Psoas muscle (tissue), 8 donors: ENCODE results near the gene TYMS. TPM values are rescaled to one million over a fixed set of nuclear protein-coding genes. Genes with fewer than 3 reads are reported as not detected.

Source experiments
- ATAC-seq, 4 donors: fragments of 200-7000 bp; cut with Tn5 transposase; one replicate each; pipeline ENCODE4 v1.9.1; 2020; ENCODE audit warnings: moderate library complexity in 3 of 4, mild to moderate bottlenecking in 2 of 4
- DNase-seq, 2 donors: peaks; one replicate each; pipeline ENCODE4 v3.0.0-alpha.2; 2020
- H3K27ac ChIP-seq: fragments of 200-600 bp; one replicate; pipeline ENCODE4 v1.8.0; 2022
- H3K27me3 ChIP-seq, 3 donors: fragments of 200-600 bp in 1 of 3; one replicate each; pipeline versions ENCODE4 v1.6.1 to v1.8.0; 2013 to 2022; ENCODE audit warnings: low read length in 2 of 3, mild to moderate bottlenecking in 2 of 3, moderate library complexity in 1 of 3; ENCODE audit not compliant: insufficient read depth in 3 of 3
- H3K36me3 ChIP-seq, 2 donors: fragments of 200-600 bp in 1 of 2; one replicate each; pipeline versions ENCODE4 v1.6.1 to v1.8.0; 2013 to 2022; ENCODE audit warnings: low read depth in 1 of 2, mild to moderate bottlenecking in 1 of 2, moderate library complexity in 1 of 2; ENCODE audit not compliant: insufficient read depth in 1 of 2
- H3K4me1 ChIP-seq: fragments of 200-600 bp; one replicate; pipeline ENCODE4 v1.8.0; 2022
- H3K4me3 ChIP-seq: fragments of 200-600 bp; one replicate; pipeline ENCODE4 v1.8.0; 2022; ENCODE audit warnings: mild to moderate bottlenecking
- H3K9me3 ChIP-seq: fragments of 200-600 bp; one replicate; pipeline ENCODE4 v1.8.0; 2022
- WGBS, 3 donors: extraction: QIAGEN DNeasy Blood & Tissue Kit; methylation state at CpG; one replicate each; pipeline versions ENCODE4 v1.1.6 to v1.1.7; 2013; 5-methylcytosine and 5-hydroxymethylcytosine counted together
- intact Hi-C, 2 donors: fragments of 100-400 bp; cut with DNase I; formaldehyde crosslinking; loops; one replicate each; pipeline versions ENCODE4 v1.11.0 to v1.14.2; 2022
- polyA plus RNA-seq, 3 donors: library from polyadenylated mRNA; stranded (reverse); fragments of 200-250 nt; gene quantifications; one replicate each; pipeline ENCODE4 v1.2.3, GENCODE V29; 2013
- total RNA-seq, 4 donors: library from RNA; stranded (reverse); fragmentation: NEBNext Ultra II Directional in 2 of 4; extraction: Animal tissue kit (Norgen Biotek cat#: 25700) in 2 of 4; gene quantifications; one replicate each; pipeline versions ENCODE4 v1.2.1 to v1.2.4, GENCODE V29; 2021 to 2023
- TF ChIP-seq, protein P1 (sequence below): fragments of 200-600 bp; IDR thresholded peaks from one replicate; pipeline ENCODE4 v1.8.0; 2022; ENCODE audit warnings: antibody characterized with exemption
- donor health status: healthy with polysubstance abuse.
- donor health status: DM: no; HTN: no; CAD: no; lungs with moderate emphysema.
- donor health status: Bipolar disorder and iron deficiency.
- donor health status: healthy.
- donor health status: DM: yes; HTN: yes; CAD: no.
- donor health status: DM: no; HTN: no; CAD: no.
- donor health status: DM: no; HTN: no; CAD: no.
- donor health status: DM: yes; HTN: yes; CAD: no.

Gene TYMS
- total and polyA plus RNA-seq, 7 donors, result 0.25 to 0.65 (median 0.32) TPM; not detected in 1

GRCh38 chr18:670522-670921 lies 13.1 kb downstream of the TYMS start:
- H3K9me3 ChIP-seq, result no peaks in the 10 kb centered on the region
- no peak for ATAC-seq
- DNase-seq, result no peak
- intact Hi-C loops, result no loop called here
- no peaks in the 10 kb centered on the region for H3K4me1 ChIP-seq
- H3K27me3 ChIP-seq, result no peaks in the 10 kb centered on the region
- TF ChIP-seq, protein P1, sequence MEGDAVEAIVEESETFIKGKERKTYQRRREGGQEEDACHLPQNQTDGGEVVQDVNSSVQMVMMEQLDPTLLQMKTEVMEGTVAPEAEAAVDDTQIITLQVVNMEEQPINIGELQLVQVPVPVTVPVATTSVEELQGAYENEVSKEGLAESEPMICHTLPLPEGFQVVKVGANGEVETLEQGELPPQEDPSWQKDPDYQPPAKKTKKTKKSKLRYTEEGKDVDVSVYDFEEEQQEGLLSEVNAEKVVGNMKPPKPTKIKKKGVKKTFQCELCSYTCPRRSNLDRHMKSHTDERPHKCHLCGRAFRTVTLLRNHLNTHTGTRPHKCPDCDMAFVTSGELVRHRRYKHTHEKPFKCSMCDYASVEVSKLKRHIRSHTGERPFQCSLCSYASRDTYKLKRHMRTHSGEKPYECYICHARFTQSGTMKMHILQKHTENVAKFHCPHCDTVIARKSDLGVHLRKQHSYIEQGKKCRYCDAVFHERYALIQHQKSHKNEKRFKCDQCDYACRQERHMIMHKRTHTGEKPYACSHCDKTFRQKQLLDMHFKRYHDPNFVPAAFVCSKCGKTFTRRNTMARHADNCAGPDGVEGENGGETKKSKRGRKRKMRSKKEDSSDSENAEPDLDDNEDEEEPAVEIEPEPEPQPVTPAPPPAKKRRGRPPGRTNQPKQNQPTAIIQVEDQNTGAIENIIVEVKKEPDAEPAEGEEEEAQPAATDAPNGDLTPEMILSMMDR, result no peak
- H3K4me3 ChIP-seq, result no peak overlapping the region
- WGBS, 3 donors, result 95 to 97% (median 96%) methylated on average over 11 of the region's 11 CpGs
- H3K36me3 ChIP-seq, result peaks cover 3 to 53% of the 10 kb centered on the region in 2 donors
- no peak overlapping the region for H3K27ac ChIP-seq

DNA sequence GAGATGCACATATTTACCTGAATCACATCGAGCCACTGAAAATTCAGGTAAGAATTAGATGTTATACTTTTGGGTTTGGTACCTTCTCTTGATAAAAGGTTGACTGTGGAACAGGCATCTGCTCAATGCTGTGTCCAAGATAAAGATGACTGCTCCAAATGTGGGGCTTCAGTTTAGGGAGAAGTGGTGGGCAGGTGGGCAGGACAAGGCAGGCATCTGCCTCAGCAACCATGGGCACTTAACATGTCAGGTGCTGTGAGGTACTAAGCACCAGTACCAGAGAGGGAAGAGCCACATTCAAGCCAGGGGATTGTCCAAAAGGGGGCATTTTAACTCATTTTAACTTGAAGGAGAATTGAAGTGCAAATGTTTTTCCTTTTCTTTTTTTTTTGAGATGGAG lies 14.0 kb downstream of the TYMS start:
- H3K36me3 ChIP-seq, result peaks cover 3 to 62% of the 10 kb centered on the region in 2 donors
- no peak overlapping the region for H3K4me3 ChIP-seq
- no peaks in the 10 kb centered on the region for H3K9me3 ChIP-seq
- TF ChIP-seq, protein P1, result no peak
- WGBS, 3 donors, result 94 to 97% (median 97%) methylated on average over 1 of the region's 1 CpG
- no peak for ATAC-seq
- no peak overlapping the region for H3K27ac ChIP-seq
- no peak for DNase-seq
- intact Hi-C loops, result no loop called here
- no peaks in the 10 kb centered on the region for H3K4me1 ChIP-seq
- H3K27me3 ChIP-seq, result no peaks in the 10 kb centered on the region

GRCh38 chr18:673317-673716 lies 15.9 kb downstream of the TYMS start:
- TF ChIP-seq, protein P1, result no peak
- Histone ChIP-seq H3K36me3 (peaks cover 3 to 77% of the 10 kb centered on the region in 2 donors), H3K9me3 (no peaks in the 10 kb centered on the region), H3K4me3 (no peak overlapping the region), H3K27me3 (no peaks in the 10 kb centered on the region), H3K27ac (no peak overlapping the region), H3K4me1 (no peaks in the 10 kb centered on the region)
- intact Hi-C loops, result no loop called here
- no peak for ATAC-seq
- no peak for DNase-seq
- WGBS, 3 donors, result 90 to 100% (median 94%) methylated on average over 3 of the region's 3 CpGs

DNA sequence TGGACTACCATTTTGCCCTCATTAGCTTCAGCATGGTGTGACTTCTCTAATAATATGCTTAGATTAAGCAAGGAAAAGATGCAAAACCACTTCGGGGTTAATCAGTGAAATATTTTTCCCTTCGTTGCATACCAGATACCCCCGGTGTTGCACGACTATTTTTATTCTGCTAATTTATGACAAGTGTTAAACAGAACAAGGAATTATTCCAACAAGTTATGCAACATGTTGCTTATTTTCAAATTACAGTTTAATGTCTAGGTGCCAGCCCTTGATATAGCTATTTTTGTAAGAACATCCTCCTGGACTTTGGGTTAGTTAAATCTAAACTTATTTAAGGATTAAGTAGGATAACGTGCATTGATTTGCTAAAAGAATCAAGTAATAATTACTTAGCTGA lies 16.3 kb downstream of the TYMS start:
- WGBS, 3 donors, result 38 to 47% (median 41%) methylated on average over 5 of the region's 5 CpGs
- no peak for ATAC-seq
- H3K27ac ChIP-seq, result no peak overlapping the region

GRCh38 chr18:675307-675706 lies 17.9 kb downstream of the TYMS start:
- 95 to 97% (median 96%) methylated on average over 7 of the region's 7 CpGs for WGBS, 3 donors
- DNase-seq, result no peak
- H3K36me3 ChIP-seq, result peaks cover 3 to 80% of the 10 kb centered on the region in 2 donors

More for the DNA sequence above, 16.3 kb downstream of the TYMS start:
- Histone ChIP-seq H3K4me1 (no peaks in the 10 kb centered on the region), H3K4me3 (no peak overlapping the region), H3K36me3 (peaks cover 3 to 80% of the 10 kb centered on the region in 2 donors), H3K9me3 (no peaks in the 10 kb centered on the region), H3K27me3 (no peaks in the 10 kb centered on the region)
- intact Hi-C loops, result no loop called here
- DNase-seq, result no peak
- TF ChIP-seq, protein P1, result no peak

More at GRCh38 chr18:675307-675706, 17.9 kb downstream of the TYMS start:
- intact Hi-C loops, result no loop called here
- Histone ChIP-seq H3K4me3 (no peak overlapping the region), H3K4me1 (no peaks in the 10 kb centered on the region), H3K27ac (no peak overlapping the region), H3K27me3 (no peaks in the 10 kb centered on the region), H3K9me3 (no peaks in the 10 kb centered on the region)
- no peak for ATAC-seq
- TF ChIP-seq, protein P1, result no peak
